HG02870 (cell line): ENCODE results near the gene GLB1L2.

Experiments used
- ATAC-seq: cut with Tn5 transposase; IDR thresholded peaks from one replicate; pipeline ENCODE4 v1.9.1; 2021; ENCODE audit warnings: mild to moderate bottlenecking, moderate library complexity; ENCODE audit not compliant: unreplicated experiment

GLB1L2 gene

DNA sequence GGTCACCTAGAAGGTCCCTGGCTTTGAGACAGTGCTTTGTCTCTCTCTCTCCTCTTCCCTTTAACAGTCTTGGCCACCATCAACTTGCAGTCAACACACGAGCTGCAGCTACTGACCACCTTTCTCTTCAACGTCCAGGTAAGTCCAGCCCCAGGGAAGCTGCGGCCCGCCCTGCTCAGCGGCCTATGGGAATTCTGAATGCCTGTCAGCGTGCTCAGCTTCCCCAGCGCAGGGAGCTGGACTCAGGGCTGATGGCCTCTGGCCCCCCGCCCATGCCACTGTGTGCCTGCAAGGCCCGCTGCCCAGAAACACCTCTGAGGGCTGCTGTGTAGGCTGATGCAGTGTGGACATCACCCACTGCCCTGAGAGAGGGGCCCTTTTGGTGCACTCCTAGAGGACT, 32.5 kb downstream of the GLB1L2 start:
- no peak for ATAC-seq

DNA sequence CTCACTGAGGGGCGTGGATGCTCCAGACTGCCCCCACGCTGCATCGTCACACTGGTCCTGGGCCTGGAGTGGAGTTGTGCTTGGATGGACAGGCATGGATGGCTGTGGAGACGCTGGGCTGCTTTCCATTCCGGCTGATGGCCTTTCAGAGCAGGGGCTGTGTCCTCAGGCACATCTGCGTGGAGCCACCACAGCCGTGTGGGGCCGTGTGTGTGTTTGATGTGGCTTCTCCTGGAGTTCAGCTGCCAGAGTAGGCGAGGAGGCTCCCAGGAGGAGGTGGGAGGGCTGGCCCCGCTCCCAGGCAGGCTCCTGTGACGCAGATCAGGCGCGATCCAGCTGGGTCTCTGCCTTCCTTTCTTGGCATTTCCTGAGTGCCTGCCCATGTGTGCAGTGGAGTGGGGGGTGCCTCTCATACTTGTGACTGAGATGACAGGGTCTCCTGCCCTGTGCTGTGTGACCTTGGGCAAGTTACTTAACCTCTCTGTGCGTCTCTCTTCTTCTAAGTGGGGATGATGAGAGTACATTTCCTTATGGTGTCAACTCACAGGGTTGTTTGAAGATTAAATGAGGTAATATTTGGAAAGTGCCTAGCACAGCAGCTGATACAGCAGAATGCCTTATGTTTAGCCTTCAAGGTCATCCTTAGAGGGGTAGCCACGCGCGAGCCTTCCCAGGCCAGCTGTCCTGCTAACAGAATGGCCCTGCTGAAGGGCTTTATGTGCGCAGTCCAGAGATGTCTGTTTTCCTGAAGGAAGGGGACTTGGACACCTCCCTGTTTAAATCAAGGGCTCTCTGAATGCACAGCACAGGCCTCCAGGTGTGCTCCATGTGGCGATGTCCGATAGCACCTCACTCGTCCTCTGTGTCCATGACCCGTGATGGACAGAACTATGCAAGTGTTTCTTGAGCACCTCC, 33.5 kb downstream of the GLB1L2 start:
- ATAC-seq = no peak

DNA sequence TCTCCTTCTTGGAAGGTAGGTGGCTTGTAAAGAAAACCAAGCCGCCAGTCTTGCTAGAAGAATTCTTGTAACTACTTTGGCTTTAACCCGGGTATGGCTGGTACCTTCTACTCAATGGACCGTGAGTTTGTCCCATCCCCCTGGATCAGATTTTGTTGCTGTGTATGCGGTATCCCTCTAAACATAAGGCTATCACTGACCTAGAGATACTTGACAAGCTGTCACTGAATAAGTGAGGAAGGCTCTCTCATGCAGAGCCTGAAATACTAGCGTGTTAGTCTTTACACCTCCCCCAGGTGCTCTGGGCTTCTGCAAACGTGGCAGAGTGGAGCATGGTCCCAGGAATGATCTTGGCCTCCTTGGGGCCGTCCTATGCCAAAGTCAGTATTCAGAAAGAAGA, 34.5 kb downstream of the GLB1L2 start:
- ATAC-seq = no peak

DNA sequence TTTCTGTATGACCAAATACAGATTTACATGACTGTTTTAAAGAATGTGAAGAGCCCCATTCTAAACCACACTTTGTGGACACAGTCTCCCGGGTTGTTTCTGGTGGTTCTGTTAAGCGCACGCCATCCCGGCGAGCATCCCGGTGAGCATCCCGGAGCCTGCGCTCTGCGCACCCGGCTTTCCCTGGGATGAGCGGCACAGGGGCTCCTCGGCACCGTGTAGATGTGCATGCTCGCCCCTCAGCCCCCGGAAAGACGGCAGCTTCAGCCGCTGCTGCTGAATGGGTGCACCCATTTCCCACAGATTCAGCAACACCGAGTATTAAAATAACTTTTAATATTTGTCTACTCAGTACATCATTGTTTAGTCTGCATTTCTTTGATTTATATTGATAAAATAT, 36.0 kb downstream of the GLB1L2 start:
- no peak for ATAC-seq

DNA sequence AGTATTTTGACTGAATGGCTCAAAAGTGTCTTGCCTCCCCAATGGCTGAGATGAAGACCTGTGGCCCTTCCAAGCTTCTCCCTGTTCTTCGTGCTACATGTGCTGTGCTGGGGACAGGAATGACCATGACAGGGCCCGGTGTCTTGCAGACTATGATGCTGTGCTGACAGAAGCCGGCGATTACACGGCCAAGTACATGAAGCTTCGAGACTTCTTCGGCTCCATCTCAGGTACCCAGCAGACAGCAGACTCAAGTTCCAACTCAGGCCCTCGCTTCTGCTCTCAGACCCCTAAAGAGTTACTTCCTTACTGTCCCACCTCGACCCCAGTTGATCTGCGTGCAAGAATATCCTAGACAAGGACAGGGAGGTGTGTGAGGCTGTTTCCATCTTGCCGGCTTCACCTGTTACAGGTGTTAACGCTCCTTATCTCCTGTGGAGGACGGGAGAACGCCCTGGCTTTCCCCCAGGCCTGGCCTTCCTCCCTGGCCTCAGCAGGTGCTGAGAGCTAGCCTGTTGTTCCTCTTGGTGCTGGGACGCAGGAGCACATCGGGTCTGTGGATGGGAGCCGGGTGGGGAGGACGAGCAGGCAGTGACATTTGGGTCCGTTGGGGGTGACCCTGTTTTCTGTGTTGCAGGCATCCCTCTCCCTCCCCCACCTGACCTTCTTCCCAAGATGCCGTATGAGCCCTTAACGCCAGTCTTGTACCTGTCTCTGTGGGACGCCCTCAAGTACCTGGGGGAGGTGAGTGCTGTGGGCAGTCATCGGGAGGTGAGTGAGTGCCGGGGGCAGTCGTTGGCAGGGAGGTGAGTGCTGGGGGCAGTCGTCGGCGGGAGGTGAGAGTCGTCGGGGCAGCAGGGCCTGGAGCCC, 38.1 kb downstream of the GLB1L2 start:
- ATAC-seq = no peak

DNA sequence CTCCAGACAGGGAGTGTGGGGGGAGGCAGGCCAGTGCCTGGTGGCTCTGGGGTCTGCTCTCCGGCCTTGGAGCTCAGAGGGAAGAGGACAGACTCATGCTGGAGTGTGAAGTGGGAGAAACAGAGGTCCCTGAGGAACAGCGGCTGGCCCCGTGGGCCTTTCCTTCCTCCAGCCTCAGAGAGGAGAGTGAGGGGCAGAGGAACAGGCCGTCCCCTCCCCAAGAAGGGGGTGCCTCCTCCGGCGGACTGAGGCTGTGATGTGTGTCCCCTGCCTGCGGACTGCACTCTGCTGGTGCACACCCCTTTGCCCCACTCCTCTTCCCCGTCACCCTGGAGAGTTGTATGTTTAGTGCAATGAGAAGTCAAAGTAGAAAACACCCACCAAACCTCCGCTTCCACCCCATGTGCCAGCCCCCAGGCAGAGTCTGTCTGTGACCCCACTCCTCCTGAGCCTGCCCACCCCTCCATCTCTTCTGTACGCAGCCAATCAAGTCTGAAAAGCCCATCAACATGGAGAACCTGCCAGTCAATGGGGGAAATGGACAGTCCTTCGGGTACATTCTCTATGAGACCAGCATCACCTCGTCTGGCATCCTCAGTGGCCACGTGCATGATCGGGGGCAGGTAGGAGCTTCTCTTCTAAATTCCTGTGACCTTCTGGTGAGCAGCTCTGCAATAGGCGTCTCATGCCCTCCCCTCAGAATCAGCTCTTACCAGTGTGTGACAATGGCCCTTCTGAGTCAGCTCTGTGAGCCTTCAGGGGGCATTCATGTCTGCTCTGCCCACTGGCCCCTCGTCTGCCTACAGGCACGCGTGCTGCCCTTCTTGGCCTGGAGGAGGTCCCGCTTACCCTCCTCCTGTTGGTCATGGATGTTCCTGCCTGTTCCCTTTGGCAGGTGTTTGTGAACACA, 39.0 kb downstream of the GLB1L2 start:
- ATAC-seq = no peak

DNA sequence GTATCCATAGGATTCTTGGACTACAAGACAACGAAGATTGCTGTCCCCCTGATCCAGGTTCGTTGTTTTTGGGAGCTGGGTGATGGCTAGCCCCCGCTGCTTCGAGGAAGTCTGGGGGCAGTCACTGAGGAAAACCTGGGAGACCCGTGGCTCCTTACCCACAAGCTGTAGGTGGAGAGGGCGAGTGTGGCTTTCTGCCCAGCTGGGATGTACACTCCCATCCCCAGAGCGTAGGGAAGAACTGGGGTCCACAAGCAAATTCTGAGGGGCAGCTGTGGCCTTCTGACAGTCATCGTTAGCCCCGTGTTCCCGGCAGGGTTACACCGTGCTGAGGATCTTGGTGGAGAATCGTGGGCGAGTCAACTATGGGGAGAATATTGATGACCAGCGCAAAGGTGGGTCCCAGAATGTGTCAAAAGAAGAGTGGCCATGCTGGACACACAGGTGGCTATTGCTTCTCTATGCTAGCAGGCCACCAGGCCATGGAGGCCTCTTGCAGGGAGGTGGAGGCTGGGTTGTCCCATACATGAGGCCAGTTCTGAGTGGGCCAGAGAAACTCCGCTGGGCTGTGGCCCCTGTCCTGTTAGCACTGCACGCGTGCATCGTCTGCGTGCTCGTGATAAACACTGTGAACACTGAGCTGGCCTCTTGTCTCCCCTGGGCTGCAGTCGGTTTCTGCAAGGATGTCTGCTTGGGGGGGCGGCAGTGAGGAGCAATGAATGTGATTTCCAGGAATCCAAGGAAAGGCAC, 39.8 kb downstream of the GLB1L2 start:
- ATAC-seq = no peak

DNA sequence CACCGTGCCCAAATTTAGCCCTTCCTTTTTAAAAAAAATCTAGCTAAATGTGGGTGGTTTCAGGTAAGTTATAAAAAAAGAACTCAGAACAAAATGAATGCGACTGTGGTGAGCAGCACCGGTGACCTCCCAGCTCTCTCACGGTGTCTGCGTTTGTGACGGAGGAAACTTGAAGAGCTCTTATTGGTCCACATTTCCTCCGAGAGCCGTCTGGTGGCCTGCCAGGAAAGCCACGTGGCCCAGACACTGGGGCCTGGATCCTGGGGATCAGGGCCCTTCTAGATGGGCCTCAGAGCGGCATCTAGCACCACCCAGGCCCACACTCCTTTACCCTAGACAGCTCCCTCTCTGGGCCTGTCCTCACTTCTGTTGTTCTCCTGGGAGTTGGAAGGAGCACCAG, 40.7 kb downstream of the GLB1L2 start:
- ATAC-seq = no peak

DNA sequence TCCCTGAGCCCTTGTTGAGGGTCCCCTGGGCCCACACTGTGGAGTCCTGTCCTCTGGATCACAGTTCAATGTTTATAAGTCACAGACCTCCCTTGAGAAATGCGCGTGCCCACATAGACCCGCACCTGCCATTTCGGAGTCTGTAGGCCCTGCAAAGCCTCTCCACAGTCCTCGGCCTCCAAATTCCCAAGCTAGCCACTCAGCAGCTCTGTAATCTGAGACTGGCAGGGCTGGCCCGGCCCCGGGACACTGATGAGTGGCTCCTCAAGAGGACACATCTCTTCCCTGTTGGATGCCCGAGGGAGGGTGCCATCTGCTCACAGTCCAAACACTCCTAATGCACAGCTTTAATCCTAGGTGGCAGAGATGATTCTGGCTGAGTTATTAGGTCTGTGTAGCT, 41.2 kb downstream of the GLB1L2 start:
- ATAC-seq = no peak

DNA sequence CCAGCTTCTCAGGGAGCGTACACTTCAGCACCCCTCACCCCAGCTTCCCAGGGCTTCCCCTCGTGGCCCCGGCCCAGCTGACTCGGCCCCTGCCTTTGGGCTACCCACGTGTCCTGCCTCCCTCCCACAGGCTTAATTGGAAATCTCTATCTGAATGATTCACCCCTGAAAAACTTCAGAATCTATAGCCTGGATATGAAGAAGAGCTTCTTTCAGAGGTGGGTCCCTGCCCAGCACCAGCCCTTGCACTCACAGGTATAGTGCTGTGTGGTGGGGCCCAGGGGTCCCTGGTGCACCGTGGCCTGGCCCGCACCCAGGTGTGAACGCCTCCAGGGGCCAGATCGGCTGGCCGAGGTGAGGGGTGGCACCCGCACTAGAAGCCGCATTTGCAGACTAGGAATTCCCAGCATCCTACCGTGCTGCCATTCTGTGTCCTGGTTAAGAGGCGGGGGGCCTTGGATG, 41.8 kb downstream of the GLB1L2 start:
- ATAC-seq = no peak

DNA sequence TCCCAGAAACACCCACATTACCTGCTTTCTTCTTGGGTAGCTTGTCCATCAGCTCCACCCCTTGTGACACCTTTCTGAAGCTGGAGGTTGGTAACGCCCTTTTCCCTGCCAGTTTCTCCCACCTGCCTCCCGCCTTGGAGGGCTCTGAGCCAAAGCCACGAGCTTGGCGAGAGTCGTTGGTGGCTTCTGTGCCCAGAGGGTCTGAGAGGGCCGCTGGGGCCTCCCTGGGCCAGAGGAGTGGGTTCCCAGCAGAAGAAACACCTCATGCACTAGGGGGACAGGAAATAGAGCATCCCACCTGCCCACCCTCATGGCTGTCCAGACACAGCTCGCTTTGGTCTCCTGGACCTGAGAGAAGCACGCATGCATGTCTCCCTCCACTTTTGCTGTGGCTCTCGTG, 42.4 kb downstream of the GLB1L2 start:
- ATAC-seq = no peak

DNA sequence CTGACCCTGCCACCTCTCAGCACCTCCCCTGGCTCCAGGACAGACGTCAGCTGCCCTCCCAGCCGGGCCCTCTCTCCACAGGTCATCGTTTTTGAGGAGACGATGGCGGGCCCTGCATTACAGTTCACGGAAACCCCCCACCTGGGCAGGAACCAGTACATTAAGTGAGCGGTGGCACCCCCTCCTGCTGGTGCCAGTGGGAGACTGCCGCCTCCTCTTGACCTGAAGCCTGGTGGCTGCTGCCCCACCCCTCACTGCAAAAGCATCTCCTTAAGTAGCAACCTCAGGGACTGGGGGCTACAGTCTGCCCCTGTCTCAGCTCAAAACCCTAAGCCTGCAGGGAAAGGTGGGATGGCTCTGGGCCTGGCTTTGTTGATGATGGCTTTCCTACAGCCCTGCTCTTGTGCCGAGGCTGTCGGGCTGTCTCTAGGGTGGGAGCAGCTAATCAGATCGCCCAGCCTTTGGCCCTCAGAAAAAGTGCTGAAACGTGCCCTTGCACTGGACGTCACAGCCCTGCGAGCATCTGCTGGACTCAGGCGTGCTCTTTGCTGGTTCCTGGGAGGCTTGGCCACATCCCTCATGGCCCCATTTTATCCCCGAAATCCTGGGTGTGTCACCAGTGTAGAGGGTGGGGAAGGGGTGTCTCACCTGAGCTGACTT, 43.2 kb downstream of the GLB1L2 start:
- no peak for ATAC-seq

DNA sequence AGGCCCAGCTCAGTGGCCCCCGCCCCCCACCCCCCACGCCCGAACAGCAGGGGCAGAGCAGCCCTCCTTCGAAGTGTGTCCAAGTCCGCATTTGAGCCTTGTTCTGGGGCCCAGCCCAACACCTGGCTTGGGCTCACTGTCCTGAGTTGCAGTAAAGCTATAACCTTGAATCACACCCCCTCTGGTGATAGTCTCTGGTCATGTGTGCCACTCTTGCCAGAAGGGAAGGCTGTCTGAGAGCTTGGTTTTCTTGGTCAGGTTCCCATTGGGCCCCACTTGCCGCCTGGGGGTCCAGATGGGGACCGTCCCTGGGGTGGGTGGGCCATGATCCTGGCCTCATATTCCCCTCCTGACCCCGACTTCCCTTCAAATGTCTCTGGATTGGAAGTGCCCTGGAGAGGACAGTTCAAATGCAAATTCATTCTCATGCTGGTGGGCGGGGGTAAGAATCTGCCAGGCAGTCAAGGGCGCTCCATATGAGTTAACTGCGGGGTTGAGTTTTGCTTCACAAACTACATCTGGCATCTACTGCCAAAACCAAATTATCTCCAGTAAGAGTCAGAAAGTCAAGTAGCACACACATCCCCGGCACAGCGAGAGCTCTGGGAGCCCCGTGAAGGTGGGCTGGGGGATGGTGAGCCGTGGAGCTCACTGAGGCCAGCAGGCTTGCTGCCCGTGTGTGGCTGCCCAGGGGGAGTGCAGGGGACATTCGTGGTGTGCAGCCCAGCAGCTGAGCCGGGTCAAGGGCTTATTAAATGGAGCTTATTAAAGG, 44.5 kb downstream of the GLB1L2 start:
- no peak for ATAC-seq

DNA sequence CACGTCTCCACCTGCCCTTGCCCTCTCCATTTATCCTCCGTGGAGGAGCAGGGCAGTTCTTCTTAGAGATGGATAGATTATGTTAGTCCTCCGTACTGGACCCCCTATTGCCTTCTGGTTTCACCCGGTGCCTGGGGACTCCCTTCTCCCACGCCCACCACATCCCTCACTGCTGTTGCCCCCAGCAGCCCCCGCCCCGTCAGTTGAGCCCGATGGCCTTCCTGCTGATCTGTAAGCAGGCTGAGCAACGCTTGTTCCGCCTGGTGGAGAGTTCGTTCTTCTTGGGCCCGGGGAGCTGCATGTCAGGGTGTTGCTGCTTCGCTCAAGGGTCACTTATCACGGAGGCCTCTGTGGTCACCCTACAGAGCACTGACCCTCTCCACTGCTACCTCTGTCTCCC, 46.1 kb downstream of the GLB1L2 start:
- ATAC-seq = no peak

DNA sequence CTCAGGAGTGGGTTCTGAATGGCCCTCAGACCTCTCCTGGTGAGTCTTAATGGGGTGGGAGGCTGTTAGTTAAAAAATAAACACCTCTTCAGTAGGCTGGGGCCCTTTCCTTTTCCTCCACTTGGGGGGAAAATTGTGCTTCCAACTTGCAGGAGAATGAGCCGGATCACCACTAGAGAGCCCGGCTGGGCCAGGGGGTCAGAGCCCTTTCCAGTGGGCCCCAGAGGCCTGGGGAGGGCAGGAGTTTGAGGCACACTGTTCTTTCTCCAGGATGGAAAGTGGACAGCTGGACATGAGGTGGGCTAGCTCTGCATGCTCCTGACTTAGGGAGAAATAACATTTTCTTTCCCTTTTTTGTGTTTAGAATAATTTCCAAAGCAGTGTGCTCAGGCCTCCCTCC, 47.5 kb downstream of the GLB1L2 start:
- ATAC-seq = no peak

DNA sequence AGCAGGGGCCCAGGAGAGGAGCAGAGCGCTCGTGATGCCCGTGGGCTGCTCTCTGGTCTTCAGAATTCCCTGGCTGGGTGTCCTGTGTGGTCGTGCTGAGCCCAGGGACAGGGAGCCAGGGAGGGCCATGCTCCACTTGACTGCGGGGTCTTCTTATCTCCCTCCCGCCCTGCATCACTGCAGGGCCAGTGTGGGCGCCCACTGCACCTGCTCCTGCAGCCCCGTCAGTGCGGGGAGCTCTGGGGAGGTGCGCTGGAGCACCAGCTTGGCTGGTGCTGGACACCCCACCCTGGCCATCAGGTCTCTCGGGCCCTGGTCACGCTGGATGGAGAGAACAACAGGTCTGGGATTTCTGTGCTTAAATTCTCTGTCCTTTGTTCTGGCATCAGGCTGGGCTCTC, 48.4 kb downstream of the GLB1L2 start:
- ATAC-seq = no peak

DNA sequence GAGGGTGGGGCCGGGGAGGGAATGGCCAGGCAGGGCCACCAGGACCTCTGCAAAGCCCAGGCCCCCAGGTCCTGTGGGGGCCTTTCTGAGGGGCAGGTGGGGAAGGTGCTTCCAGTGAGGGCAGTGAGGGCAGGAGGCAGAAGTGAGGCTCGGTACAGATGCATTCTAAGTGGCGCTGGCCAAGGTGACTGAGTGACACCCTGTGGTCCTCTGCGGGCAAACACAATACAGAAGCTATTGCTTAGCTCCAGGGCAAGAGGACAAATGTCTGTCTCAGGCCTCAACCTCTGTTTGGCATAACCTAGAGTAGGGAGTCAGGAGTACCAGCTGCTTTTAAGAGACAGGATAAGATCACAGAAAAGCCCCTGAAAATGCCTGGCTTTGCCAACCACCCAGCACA, 49.0 kb downstream of the GLB1L2 start:
- no peak for ATAC-seq

DNA sequence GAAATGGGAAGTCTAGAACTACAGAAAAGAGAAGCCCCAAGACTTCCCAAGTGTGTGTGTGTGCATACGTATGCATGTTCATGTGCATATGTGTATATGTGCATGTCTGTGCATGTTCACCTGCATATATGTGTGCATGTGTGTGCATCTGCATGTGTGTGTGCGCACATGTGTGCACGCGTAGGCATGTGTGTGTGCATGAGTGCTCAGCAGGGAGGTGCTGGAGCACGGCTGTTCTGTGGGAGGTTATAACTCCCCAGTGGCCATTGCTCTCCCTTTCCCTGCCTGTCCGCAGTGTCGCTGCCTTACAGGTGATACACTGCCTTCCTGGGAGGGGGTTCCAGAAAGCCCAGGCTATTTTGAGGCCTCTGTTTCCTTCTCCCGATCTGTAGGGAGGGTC, 50.5 kb downstream of the GLB1L2 start:
- ATAC-seq = no peak

DNA sequence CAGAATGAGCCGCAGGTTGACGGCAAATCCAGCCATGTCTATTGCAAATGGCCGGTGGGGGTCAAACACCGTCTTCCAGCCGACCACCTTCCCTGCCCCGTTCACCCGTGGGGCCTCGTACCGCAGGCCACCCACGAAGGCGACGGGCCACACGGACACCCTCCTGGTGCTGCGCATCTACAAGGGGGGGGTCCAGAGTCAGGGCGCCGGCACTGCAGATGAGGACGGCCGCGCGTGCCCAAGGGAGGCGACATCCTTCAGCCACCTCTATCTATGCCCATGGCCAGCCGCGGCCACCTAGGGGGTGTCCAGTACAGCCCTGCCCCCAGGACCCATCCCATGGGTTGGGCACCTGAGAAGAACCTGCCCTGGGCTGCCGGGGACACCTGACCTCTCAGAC, 51.0 kb downstream of the GLB1L2 start:
- ATAC-seq = no peak
